ENCODE results near the gene KANK2.
A peak's percentile ranks its signal among the peaks of the same experiment; 100 is the strongest.

KANK2 gene

DNA sequence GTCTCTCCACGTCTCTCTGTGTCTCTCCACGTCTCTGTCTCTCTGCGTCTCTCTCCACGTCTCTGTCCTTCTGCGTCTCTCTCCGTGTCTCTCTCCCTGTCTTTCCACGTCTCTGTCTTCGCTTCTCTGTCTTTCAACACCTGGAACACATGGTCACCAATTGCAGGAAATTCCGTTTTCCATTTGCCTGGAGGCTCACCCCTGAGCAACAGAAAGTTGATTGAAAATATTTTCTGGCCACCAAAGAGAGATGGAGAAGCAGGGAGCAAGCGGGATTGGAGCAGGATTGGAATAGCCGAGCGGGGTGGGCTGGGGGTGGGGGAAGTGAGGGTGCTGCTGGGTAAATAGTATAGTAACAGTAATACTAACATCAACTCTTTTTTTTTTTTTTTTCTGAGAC is 1.7 kb downstream of the KANK2 start:
- no peak for TF ChIP-seq EZH2phosphoT487 (IDR thresholded peaks at IDR 0.05; ENCODE audit: low read depth)
- TF ChIP-seq, protein P1, sequence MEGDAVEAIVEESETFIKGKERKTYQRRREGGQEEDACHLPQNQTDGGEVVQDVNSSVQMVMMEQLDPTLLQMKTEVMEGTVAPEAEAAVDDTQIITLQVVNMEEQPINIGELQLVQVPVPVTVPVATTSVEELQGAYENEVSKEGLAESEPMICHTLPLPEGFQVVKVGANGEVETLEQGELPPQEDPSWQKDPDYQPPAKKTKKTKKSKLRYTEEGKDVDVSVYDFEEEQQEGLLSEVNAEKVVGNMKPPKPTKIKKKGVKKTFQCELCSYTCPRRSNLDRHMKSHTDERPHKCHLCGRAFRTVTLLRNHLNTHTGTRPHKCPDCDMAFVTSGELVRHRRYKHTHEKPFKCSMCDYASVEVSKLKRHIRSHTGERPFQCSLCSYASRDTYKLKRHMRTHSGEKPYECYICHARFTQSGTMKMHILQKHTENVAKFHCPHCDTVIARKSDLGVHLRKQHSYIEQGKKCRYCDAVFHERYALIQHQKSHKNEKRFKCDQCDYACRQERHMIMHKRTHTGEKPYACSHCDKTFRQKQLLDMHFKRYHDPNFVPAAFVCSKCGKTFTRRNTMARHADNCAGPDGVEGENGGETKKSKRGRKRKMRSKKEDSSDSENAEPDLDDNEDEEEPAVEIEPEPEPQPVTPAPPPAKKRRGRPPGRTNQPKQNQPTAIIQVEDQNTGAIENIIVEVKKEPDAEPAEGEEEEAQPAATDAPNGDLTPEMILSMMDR (IDR thresholded peaks at IDR 0.05; ENCODE audit: low read depth, low read length): no peak
- Histone ChIP-seq H3K9me3 (ENCODE audit: insufficient read depth, low read length) (no peaks in the 10 kb centered on the region), H3K4me2 (ENCODE audit: low read length) (no peak overlapping the region), H3K27ac (ENCODE audit: low read length) (no peak overlapping the region), H2AFZ (ENCODE audit: low read depth, low read length) (no peak overlapping the region), H4K20me1 (ENCODE audit: insufficient read depth, low read length) (no peaks in the 10 kb centered on the region), H3K4me3 (ENCODE audit: low read length) (no peak overlapping the region), H3K36me3 (replicated peaks; ENCODE audit: low read depth, low read length) (peaks cover 4% of the 10 kb centered on the region), H3K9ac (ENCODE audit: low read length) (no peak overlapping the region), H3K4me1 (ENCODE audit: low read length) (peaks cover 20% of the 10 kb centered on the region), H3K27me3 (ENCODE audit: low read depth, low read length) (peaks cover 12% of the 10 kb centered on the region), H3K79me2 (ENCODE audit: low read length) (no peaks in the 10 kb centered on the region)

DNA sequence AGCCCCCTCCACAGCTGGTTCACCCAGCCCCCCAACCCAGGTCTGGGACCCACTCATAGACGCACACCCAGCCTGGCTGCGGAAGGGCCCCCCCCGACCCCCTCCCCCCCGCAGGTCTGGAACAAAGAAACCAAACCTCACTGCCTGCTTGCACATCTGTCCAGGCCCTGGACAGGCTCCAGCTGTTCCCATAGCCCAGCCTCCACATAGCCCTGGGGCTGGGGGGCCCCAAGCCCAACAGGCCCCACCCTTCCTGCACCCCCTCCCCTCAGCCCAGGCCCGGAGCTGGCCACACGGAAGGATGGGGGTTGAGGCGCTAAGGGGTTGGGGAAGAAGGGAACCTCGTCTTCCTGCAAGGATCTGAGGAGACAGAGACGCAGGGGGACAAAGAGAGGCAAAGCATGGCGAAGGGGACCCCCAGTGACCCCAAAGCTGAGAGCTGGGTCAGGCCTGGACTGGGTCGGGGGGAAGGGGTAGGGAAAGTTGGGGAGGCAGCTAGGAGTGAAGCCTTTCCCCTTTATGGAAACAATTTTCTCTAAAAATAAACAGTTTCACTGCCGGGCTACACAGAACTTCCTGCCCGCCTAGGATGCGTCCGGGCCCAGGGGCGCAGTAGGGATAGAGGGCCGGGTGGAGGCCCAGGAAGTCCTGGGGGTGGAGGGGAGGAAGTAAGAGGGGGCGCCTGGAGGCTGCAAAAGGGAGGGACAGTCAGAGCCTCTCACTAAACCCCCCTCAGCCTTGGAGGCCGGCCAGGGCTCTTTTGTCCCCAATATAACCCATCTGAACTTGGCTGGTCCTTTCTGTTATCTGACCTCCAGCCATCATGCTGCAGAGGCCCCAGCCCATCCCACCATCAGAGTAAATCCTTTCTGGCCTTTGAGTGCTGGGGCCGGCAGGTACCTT is 2.4 kb downstream of the KANK2 start:
- Histone ChIP-seq H3K27me3 (ENCODE audit: low read depth, low read length) (peaks cover 12% of the 10 kb centered on the region), H3K4me3 (ENCODE audit: low read length) (no peak overlapping the region), H3K4me2 (ENCODE audit: low read length) (peak overlapping the region; percentile 6; the same call in 1 of the 2 replicates), H4K20me1 (ENCODE audit: insufficient read depth, low read length) (no peaks in the 10 kb centered on the region), H3K4me1 (ENCODE audit: low read length) (peaks cover 20% of the 10 kb centered on the region), H3K9me3 (ENCODE audit: insufficient read depth, low read length) (no peaks in the 10 kb centered on the region), H3K27ac (ENCODE audit: low read length) (no peak overlapping the region), H3K36me3 (replicated peaks; ENCODE audit: low read depth, low read length) (peaks cover 4% of the 10 kb centered on the region), H3K9ac (ENCODE audit: low read length) (no peak overlapping the region), H2AFZ (ENCODE audit: low read depth, low read length) (no peak overlapping the region), H3K79me2 (ENCODE audit: low read length) (no peaks in the 10 kb centered on the region)
- TF ChIP-seq EZH2phosphoT487 (IDR thresholded peaks at IDR 0.05; ENCODE audit: low read depth): no peak
- TF ChIP-seq, protein P1 (IDR thresholded peaks at IDR 0.05; ENCODE audit: low read depth, low read length): no peak

DNA sequence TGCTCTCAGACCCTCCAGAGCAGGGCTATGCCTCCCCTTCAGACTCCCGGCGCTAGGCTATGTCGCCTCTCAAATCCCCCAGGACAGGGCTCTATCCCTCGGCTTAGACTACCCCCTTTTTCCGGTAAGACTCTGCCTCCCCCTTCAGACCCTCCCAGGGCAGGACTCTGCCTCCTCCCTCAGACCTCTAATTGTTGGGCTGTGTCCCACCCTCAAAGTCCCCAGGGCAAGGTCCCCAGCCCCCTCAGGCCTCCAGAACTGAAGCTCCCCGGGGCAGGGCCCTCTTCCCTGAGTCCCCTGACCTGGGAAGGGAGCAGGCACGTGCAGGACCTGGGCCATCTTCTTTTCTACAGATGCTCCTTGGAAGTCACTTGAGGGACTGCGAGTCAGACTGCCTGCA is 3.2 kb downstream of the KANK2 start:
- no peaks in the 10 kb centered on the region for H3K79me2 ChIP-seq (ENCODE audit: low read length)
- H3K4me3 ChIP-seq (ENCODE audit: low read length): no peak overlapping the region

More for the DNA sequence above, 3.2 kb downstream of the KANK2 start:
- no peak overlapping the region for H3K27ac ChIP-seq (ENCODE audit: low read length)
- H3K36me3 ChIP-seq (replicated peaks; ENCODE audit: low read depth, low read length): peaks cover 4% of the 10 kb centered on the region
- no peak overlapping the region for H2AFZ ChIP-seq (ENCODE audit: low read depth, low read length)
- no peak overlapping the region for H3K9ac ChIP-seq (ENCODE audit: low read length)
- H3K27me3 ChIP-seq (ENCODE audit: low read depth, low read length): peaks cover 12% of the 10 kb centered on the region
- H3K4me1 ChIP-seq (ENCODE audit: low read length): peaks cover 20% of the 10 kb centered on the region
- TF ChIP-seq, protein P1 (IDR thresholded peaks at IDR 0.05; ENCODE audit: low read depth, low read length): no peak
- no peak for TF ChIP-seq EZH2phosphoT487 (IDR thresholded peaks at IDR 0.05; ENCODE audit: low read depth)
- no peaks in the 10 kb centered on the region for H4K20me1 ChIP-seq (ENCODE audit: insufficient read depth, low read length)
- no peaks in the 10 kb centered on the region for H3K9me3 ChIP-seq (ENCODE audit: insufficient read depth, low read length)
- H3K4me2 ChIP-seq (ENCODE audit: low read length): no peak overlapping the region

Data from OCI-LY3 (cell line).